CD4-positive, alpha-beta T cell (primary cell): ENCODE results near the gene MILR1. TPM values are rescaled to one million over a fixed set of nuclear protein-coding genes. Genes with fewer than 3 reads are reported as not detected.
"Not testable (repeated sequence)": the region's sequence is repeated elsewhere in the genome, so short reads cannot be mapped to it uniquely, and the experiment has no call there.

Source experiments
- ATAC-seq: fragments of 200-7000 bp; cut with Tn5 transposase; one replicate; pipeline ENCODE4 v1.10.0; 2022; ENCODE audit warnings: mild to moderate bottlenecking; ENCODE audit not compliant: poor library complexity
- CTCF ChIA-PET: fragments of 350-600 bp; sonication (Branson Sonifier 250); formaldehyde crosslinking; loops from one replicate; lab custom pipeline; 2021; ENCODE audit warnings: antibody characterized with exemption, inconsistent platforms; lab: Charles Lee
- POLR2A ChIA-PET: fragments of 350-600 bp; sonication (Branson Sonifier 250); formaldehyde crosslinking; loops from one replicate; lab custom pipeline; 2021; ENCODE audit warnings: antibody characterized with exemption, inconsistent platforms; lab: Charles Lee
- DNase-seq, 14 experiments: peaks; one replicate each; pipeline ENCODE4 v3.0.0-alpha.2; 2013 to 2020; ENCODE audit warnings: mixed read lengths in 2 of 14
- H3K27ac ChIP-seq, 2 donors: one replicate each; pipeline versions ENCODE4 v1.5.1 to v1.7.0; 2013; ENCODE audit warnings: low read length in 2 of 2, low read depth in 1 of 2, mild to moderate bottlenecking in 1 of 2
- H3K27me3 ChIP-seq, 2 experiments: 1 replicate in 1 of 2; 2 replicates in 1 of 2; pipeline versions ENCODE4 v1.6.1 to v1.7.0; 2013; ENCODE audit warnings: low read length in 2 of 2, control low read depth in 1 of 2, mild to moderate bottlenecking in 1 of 2, moderate library complexity in 1 of 2; ENCODE audit not compliant: insufficient read depth in 2 of 2, control insufficient read depth in 1 of 2
- H3K36me3 ChIP-seq: one replicate; pipeline ENCODE4 v1.6.1; 2013; ENCODE audit warnings: low read length, control low read depth; ENCODE audit not compliant: insufficient read depth
- H3K4me1 ChIP-seq: one replicate; pipeline ENCODE4 v1.6.1; 2013; ENCODE audit warnings: low read length, control low read depth; ENCODE audit not compliant: insufficient read depth
- H3K4me3 ChIP-seq: one replicate; pipeline ENCODE4 v1.5.1; 2013; ENCODE audit warnings: mild to moderate bottlenecking, low read length, moderate library complexity
- H3K9me3 ChIP-seq, 2 experiments: 1 replicate in 1 of 2; 2 replicates in 1 of 2; pipeline versions ENCODE4 v1.6.1 to v1.7.0; 2013; ENCODE audit warnings: low read length in 2 of 2, mild to moderate bottlenecking in 2 of 2, control low read depth in 1 of 2, moderate library complexity in 1 of 2; ENCODE audit not compliant: control insufficient read depth in 1 of 2, insufficient read depth in 1 of 2
- H3K27ac Mint-ChIP-seq: one replicate; pipeline ENCODE4 v1.8.0; 2020; ENCODE audit warnings: mixed read lengths
- H3K27me3 Mint-ChIP-seq: one replicate; pipeline ENCODE4 v1.8.0; 2021; ENCODE audit warnings: mixed read lengths
- H3K36me3 Mint-ChIP-seq: one replicate; pipeline ENCODE4 v1.8.0; 2021; ENCODE audit warnings: low read depth, mixed read lengths
- H3K4me1 Mint-ChIP-seq: one replicate; pipeline ENCODE4 v1.8.0; 2021; ENCODE audit warnings: low read depth, mixed read lengths
- H3K4me3 Mint-ChIP-seq: one replicate; pipeline ENCODE4 v1.8.0; 2020; ENCODE audit warnings: mild to moderate bottlenecking, mixed read lengths
- H3K9me3 Mint-ChIP-seq: one replicate; pipeline ENCODE4 v1.8.0; 2020; ENCODE audit warnings: mixed read lengths
- CTCF ChIP-seq: fragments of 200-600 bp; IDR thresholded peaks from one replicate; pipeline ENCODE4 v1.8.0; 2022; ENCODE audit warnings: antibody characterized with exemption, mild to moderate bottlenecking
- intact Hi-C, 2 experiments: fragments of 100-400 bp; cut with DNase I in 1 of 2; cut with micrococcal nuclease in 1 of 2; formaldehyde crosslinking; loops; one replicate each; pipeline versions ENCODE4 v1.15.1 to v1.9.0; 2023 to 2025; cut with DNase I, micrococcal nuclease
- total RNA-seq, 174 experiments: library from RNA in 2 of 174; stranded (reverse) in 2 of 174; gene quantifications; one replicate each; pipeline ENCODE4 v1.2.3 and lab custom pipeline; 2021 to 2026

MILR1 gene
- total RNA-seq, 2 experiments from 2014 or later, result 0.30 TPM; not detected in 1

- Histone ChIP-seq H3K4me3 (no peak overlapping the region), H3K4me1 (peaks cover 17% of the 10 kb centered on the region), H3K9me3 (peaks cover 17% of the 10 kb centered on the region in 2 experiments), H3K27me3 (no peaks in the 10 kb centered on the region), H3K27ac (no peak overlapping the region), H3K36me3 (no peaks in the 10 kb centered on the region)
- Mint-ChIP-seq H3K36me3 (peaks cover 7% of the 10 kb centered on the region), H3K27me3 (no peaks in the 10 kb centered on the region), H3K9me3 (peaks cover 4% of the 10 kb centered on the region), H3K27ac (no peak overlapping the region), H3K4me3 (no peak overlapping the region), H3K4me1 (peaks cover 23% of the 10 kb centered on the region)
- intact Hi-C loops, result no loop called here
- ATAC-seq, result no peak
- TF ChIP-seq CTCF, result no peak
- ChIA-PET CTCF (no interaction called here), POLR2A (no interaction called here)
- no peak for DNase-seq
Measured at GRCh38 chr17:64437944-64438525, 10.9 kb upstream of the MILR1 start.

GRCh38 chr17:64439521-64439920 lies 9.4 kb upstream of the MILR1 start:
- H3K27ac ChIP-seq, H3K27ac Mint-ChIP-seq, H3K9me3 Mint-ChIP-seq, H3K4me3 ChIP-seq, H3K36me3 Mint-ChIP-seq, H3K36me3 ChIP-seq, H3K4me3 Mint-ChIP-seq, H3K27me3 ChIP-seq, POLR2A ChIA-PET, DNase-seq, intact Hi-C loops, ATAC-seq, H3K27me3 Mint-ChIP-seq: not testable (repeated sequence)
- Histone ChIP-seq H3K9me3 (peaks cover 17% of the 10 kb centered on the region in 2 experiments), H3K4me1 (peaks cover 23% of the 10 kb centered on the region)
- CTCF ChIA-PET, result interaction anchor here (0.6 kb wide), 1 partner anchor 99 kb away, joined by 3 read pairs; no protein-coding TSS in a partner anchor
- peaks cover 33% of the 10 kb centered on the region for H3K4me1 Mint-ChIP-seq

GRCh38 chr17:64439956-64440355 lies 9.0 kb upstream of the MILR1 start:
- Histone ChIP-seq H3K4me1 (peaks cover 23% of the 10 kb centered on the region), H3K9me3 (peaks cover 17% of the 10 kb centered on the region in 2 experiments), H3K36me3 (no peaks in the 10 kb centered on the region), H3K4me3 (no peak overlapping the region), H3K27me3 (no peaks in the 10 kb centered on the region), H3K27ac (no peak overlapping the region)
- ATAC-seq (no peak), DNase-seq (peak in 1 of 14 experiments; percentile 33)
- Mint-ChIP-seq H3K9me3 (peaks cover 2% of the 10 kb centered on the region), H3K27ac (no peak overlapping the region), H3K27me3 (no peaks in the 10 kb centered on the region), H3K4me1 (peaks cover 33% of the 10 kb centered on the region), H3K36me3 (peaks cover 7% of the 10 kb centered on the region), H3K4me3 (no peak overlapping the region)
- POLR2A ChIA-PET, result no interaction called here
- intact Hi-C loops, result no loop called here
- no peak for TF ChIP-seq CTCF
- CTCF ChIA-PET, result interaction anchor here (0.6 kb wide), 2 partner anchors 60 to 99 kb away, joined by 3 read pairs; no protein-coding TSS in a partner anchor
